NCI-H2029 (cell line): Measurements from ENCODE around the gene MRAP.

Experiments
- DNase-seq: peaks from one replicate; lab custom pipeline; 2025; lab: John Stamatoyannopoulos, UW

MRAP gene

GRCh38 chr21:32349333-32349944 lies 50.8 kb downstream of the MRAP start:
- no peak for DNase-seq

GRCh38 chr21:32350211-32350980 lies 51.7 kb downstream of the MRAP start:
- no peak for DNase-seq

GRCh38 chr21:32350981-32351380 lies 52.3 kb downstream of the MRAP start:
- no peak for DNase-seq

- DNase-seq: no peak
These were observed 52.8 kb downstream of the MRAP start for GRCh38 chr21:32351428-32351827.

GRCh38 chr21:32352526-32352925 lies 53.9 kb downstream of the MRAP start:
- DNase-seq: no peak

- no peak for DNase-seq
These were observed 54.5 kb downstream of the MRAP start for GRCh38 chr21:32353002-32353711.

GRCh38 chr21:32356874-32357395 lies 58.3 kb downstream of the MRAP start:
- DNase-seq: no peak

- no peak for DNase-seq
These were observed 61.1 kb downstream of the MRAP start for GRCh38 chr21:32359719-32360260.

GRCh38 chr21:32360401-32360975 lies 61.8 kb downstream of the MRAP start:
- DNase-seq: no peak
